Measurements from ENCODE around the gene TCN2.

Gene TCN2

GRCh38 chr22:30646518-30647160, 39.7 kb downstream of the TCN2 start:
- no peak overlapping the region for H3K4me3 ChIP-seq (ENCODE audit: low read length)
- no peak for DNase-seq (ENCODE audit: low read depth)
- TF ChIP-seq CTCF (IDR thresholded peaks at IDR 0.05; ENCODE audit: insufficient read depth, low read depth, low read length, missing control alignments), result no peak

- DNase-seq (ENCODE audit: low read depth), result no peak
- H3K4me3 ChIP-seq (ENCODE audit: low read length), result no peak overlapping the region
- TF ChIP-seq CTCF (IDR thresholded peaks at IDR 0.05; ENCODE audit: insufficient read depth, low read depth, low read length, missing control alignments), result no peak
Observed at GRCh38 chr22:30647536-30647935, 40.6 kb downstream of the TCN2 start.

- no peak for DNase-seq (ENCODE audit: low read depth)
- no peak overlapping the region for H3K4me3 ChIP-seq (ENCODE audit: low read length)
- TF ChIP-seq CTCF (IDR thresholded peaks at IDR 0.05; ENCODE audit: insufficient read depth, low read depth, low read length, missing control alignments), result no peak
Observed at GRCh38 chr22:30648825-30649224, 41.9 kb downstream of the TCN2 start.

- peak; percentile 37 for TF ChIP-seq CTCF (IDR thresholded peaks at IDR 0.05; ENCODE audit: insufficient read depth, low read depth, low read length, missing control alignments)
- H3K4me3 ChIP-seq (ENCODE audit: low read length), result no peak overlapping the region
- DNase-seq (ENCODE audit: low read depth), result peak; percentile 94
Observed at GRCh38 chr22:30649430-30650007, 42.5 kb downstream of the TCN2 start.

GRCh38 chr22:30650508-30651116, 43.6 kb downstream of the TCN2 start:
- no peak for DNase-seq (ENCODE audit: low read depth)
- TF ChIP-seq CTCF (IDR thresholded peaks at IDR 0.05; ENCODE audit: insufficient read depth, low read depth, low read length, missing control alignments), result no peak
- no peak overlapping the region for H3K4me3 ChIP-seq (ENCODE audit: low read length)

GRCh38 chr22:30652852-30653251, 45.9 kb downstream of the TCN2 start:
- no peak overlapping the region for H3K4me3 ChIP-seq (ENCODE audit: low read length)
- no peak for DNase-seq (ENCODE audit: low read depth)
- no peak for TF ChIP-seq CTCF (IDR thresholded peaks at IDR 0.05; ENCODE audit: insufficient read depth, low read depth, low read length, missing control alignments)

All from epithelial cell of esophagus (primary cell).